Hepatocyte (in vitro differentiated cells): ENCODE measurements around the gene SH3PXD2A. TPM values are rescaled to one million over a fixed set of nuclear protein-coding genes. Genes with fewer than 3 reads are reported as not detected.

Experiments
- DNase-seq: peaks from one replicate; pipeline ENCODE4 v3.0.0-alpha.2; 2016; ENCODE audit warnings: low spot score
- H2AFZ ChIP-seq: fragments of 200-600 bp; sonication (generic); 2 replicates; pipeline ENCODE4 v1.6.0; 2016; ENCODE audit warnings: antibody characterized with exemption, mild to moderate bottlenecking
- H3K27ac ChIP-seq: fragments of 200-600 bp; sonication (generic); 2 replicates; pipeline ENCODE4 v1.5.1; 2016; ENCODE audit warnings: mild to moderate bottlenecking
- H3K27me3 ChIP-seq: fragments of 200-600 bp; sonication (generic); 2 replicates; pipeline ENCODE4 v1.6.1; 2016
- H3K36me3 ChIP-seq: fragments of 200-600 bp; sonication (generic); replicated peaks from 2 replicates; pipeline ENCODE4 v1.5.1; 2016; ENCODE audit warnings: low read depth; ENCODE audit not compliant: insufficient read depth
- H3K4me1 ChIP-seq: fragments of 200-600 bp; sonication (generic); 2 replicates; pipeline ENCODE4 v1.5.1; 2016; ENCODE audit warnings: mild to moderate bottlenecking, moderate library complexity; ENCODE audit not compliant: insufficient read depth
- H3K4me2 ChIP-seq: fragments of 200-600 bp; sonication (generic); 2 replicates; pipeline ENCODE4 v1.6.0; 2016
- H3K4me3 ChIP-seq: fragments of 200-600 bp; sonication (generic); 2 replicates; pipeline ENCODE4 v1.5.1; 2016; ENCODE audit warnings: mild to moderate bottlenecking
- H3K79me2 ChIP-seq: fragments of 200-600 bp; sonication (generic); 2 replicates; pipeline ENCODE4 v1.6.0; 2017; ENCODE audit warnings: mild to moderate bottlenecking
- H3K9me2 ChIP-seq: fragments of 200-600 bp; sonication (generic); replicated peaks from 2 replicates; pipeline ENCODE4 v1.6.0; 2017; ENCODE audit warnings: mild to moderate bottlenecking; ENCODE audit not compliant: insufficient read depth
- H3K9me3 ChIP-seq: fragments of 200-600 bp; sonication (generic); 2 replicates; pipeline ENCODE4 v1.5.1; 2016; ENCODE audit warnings: low read depth, mild to moderate bottlenecking
- H4K20me1 ChIP-seq: fragments of 200-600 bp; sonication (generic); 2 replicates; pipeline ENCODE4 v1.6.0; 2016; ENCODE audit warnings: mild to moderate bottlenecking; ENCODE audit not compliant: insufficient read depth, poor library complexity, severe bottlenecking
- CTCF ChIP-seq: fragments of 200-600 bp; sonication (generic); IDR thresholded peaks from 2 replicates; pipeline ENCODE4 v1.5.1; 2016; ENCODE audit warnings: antibody characterized with exemption, mild to moderate bottlenecking; ENCODE audit not compliant: poor library complexity
- EZH2 ChIP-seq: fragments of 200-600 bp; sonication (generic); IDR thresholded peaks from 2 replicates; pipeline ENCODE4 v1.6.1; 2016; ENCODE audit warnings: antibody characterized with exemption, mild to moderate bottlenecking, borderline replicate concordance
- EZH2phosphoT487 ChIP-seq: fragments of 200-600 bp; sonication (generic); IDR thresholded peaks from one replicate; pipeline ENCODE4 v1.6.1; 2018; ENCODE audit warnings: antibody characterized with exemption, mild to moderate bottlenecking, low read depth, moderate library complexity; ENCODE audit not compliant: unreplicated experiment, severe bottlenecking
- WGBS: methylation state at CpG from one replicate; pipeline ENCODE4 v1.1.6; 2016; ENCODE audit warnings: low lambda C conversion rate; ENCODE audit errors: missing lambda C conversion rate; 5-methylcytosine and 5-hydroxymethylcytosine counted together
- polyA plus RNA-seq: library from polyadenylated mRNA; unstranded; fragments of >200 nt; fragmentation: Nextera tagmentation; extraction: Ambion mirVana; gene quantifications from 2 replicates; pipeline ENCODE4 v1.2.1, GENCODE V29; 2016
- total RNA-seq: library from RNA; depleted of rRNA; stranded (reverse); fragments of >200 nt; gene quantifications from 2 replicates; pipeline ENCODE4 v1.2.3, GENCODE V29; 2014

Gene SH3PXD2A
- total and polyA plus RNA-seq, 2 experiments from 2014 or later = 8.4 to 13.6 TPM

DNA sequence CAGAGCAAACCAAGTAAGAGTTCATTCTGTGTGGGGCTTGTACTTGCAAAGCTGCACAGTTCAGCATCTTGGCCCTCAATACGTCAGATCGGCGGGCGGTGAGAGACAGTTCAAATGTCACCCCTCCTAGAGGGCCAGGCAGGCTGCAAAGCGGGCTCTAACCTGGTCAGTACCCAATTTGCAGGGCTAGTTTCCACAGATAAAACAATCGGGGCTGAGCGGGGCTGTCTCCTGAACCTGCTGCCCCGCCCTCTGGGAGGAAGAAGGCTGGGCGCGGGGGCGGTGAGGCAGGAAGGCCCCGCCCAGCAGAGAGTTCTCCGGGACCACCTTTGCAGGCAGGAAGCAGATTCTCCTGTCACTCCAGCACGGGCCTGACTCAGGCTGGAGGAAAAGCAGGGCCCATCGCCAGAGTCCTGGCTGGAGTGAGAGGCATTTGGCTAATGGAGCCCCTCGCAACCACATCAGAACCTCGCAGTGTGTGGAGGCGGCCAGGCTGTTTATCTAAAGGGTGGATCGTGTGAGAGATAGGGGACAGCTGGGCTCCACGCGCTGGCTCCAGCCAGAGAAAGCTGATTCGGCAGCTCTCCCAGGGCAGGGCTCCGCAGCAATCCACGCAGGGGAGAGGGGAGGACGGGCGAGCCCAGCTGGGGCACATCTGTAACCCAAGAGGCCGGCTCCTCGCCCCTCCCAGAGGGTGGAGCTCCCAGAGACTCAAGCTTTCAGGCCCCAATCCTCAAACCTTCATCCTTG, 83.1 kb downstream of the SH3PXD2A start:
- Histone ChIP-seq H3K4me2 (peak overlapping the region; percentile 69), H3K4me3 (no peak overlapping the region), H2AFZ (peak overlapping the region; percentile 3), H3K36me3 (no peaks in the 10 kb centered on the region), H3K9me2 (no peaks in the 10 kb centered on the region), H3K27ac (peak overlapping the region; percentile 70), H3K9me3 (no peaks in the 10 kb centered on the region), H3K27me3 (no peaks in the 10 kb centered on the region), H4K20me1 (no peaks in the 10 kb centered on the region), H3K79me2 (peaks cover 11% of the 10 kb centered on the region), H3K4me1 (peaks cover 10% of the 10 kb centered on the region)
- peak; percentile 90 for DNase-seq
- TF ChIP-seq EZH2 (no peak), CTCF (no peak), EZH2phosphoT487 (no peak)
- WGBS = 4% methylated on average over 28 of the region's 28 CpGs

DNA sequence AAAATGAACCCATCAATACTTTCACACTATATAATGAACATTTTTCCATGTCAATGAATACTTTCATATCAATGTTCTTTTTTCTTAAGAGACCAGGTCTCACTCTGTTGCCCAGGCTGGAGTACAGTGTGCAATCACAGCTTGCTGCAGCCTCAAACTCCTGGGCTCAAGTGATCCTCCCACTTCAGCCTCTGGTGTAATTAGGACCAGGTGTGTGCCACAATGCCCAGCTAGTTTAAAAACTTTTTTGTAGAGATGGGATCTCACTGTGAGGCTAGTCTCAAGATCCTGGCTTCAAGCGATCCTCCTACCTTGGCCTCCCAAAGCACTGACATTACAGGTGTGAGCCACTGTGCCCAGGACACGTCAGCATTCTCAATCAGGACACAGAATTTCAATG, 85.2 kb downstream of the SH3PXD2A start:
- Histone ChIP-seq H3K36me3 (no peaks in the 10 kb centered on the region), H4K20me1 (no peaks in the 10 kb centered on the region), H3K79me2 (peaks cover 11% of the 10 kb centered on the region), H3K9me3 (no peaks in the 10 kb centered on the region), H3K9me2 (no peaks in the 10 kb centered on the region), H3K27ac (no peak overlapping the region), H3K4me3 (no peak overlapping the region), H3K4me1 (peaks cover 10% of the 10 kb centered on the region), H3K27me3 (no peaks in the 10 kb centered on the region), H3K4me2 (no peak overlapping the region), H2AFZ (no peak overlapping the region)
- TF ChIP-seq EZH2 = no peak
- no peak for TF ChIP-seq CTCF
- WGBS = 96% methylated on average over 2 of the region's 2 CpGs
- DNase-seq = no peak

GRCh38 chr10:103769176-103769575, 86.2 kb downstream of the SH3PXD2A start:
- WGBS = 99% methylated on average over 10 of the region's 10 CpGs
- Histone ChIP-seq H3K27ac (no peak overlapping the region), H4K20me1 (no peaks in the 10 kb centered on the region), H3K79me2 (peaks cover 5% of the 10 kb centered on the region), H3K9me3 (no peaks in the 10 kb centered on the region), H3K27me3 (no peaks in the 10 kb centered on the region), H2AFZ (no peak overlapping the region), H3K9me2 (no peaks in the 10 kb centered on the region), H3K4me2 (no peak overlapping the region), H3K4me3 (no peak overlapping the region), H3K36me3 (no peaks in the 10 kb centered on the region), H3K4me1 (peaks cover 10% of the 10 kb centered on the region)
- no peak for TF ChIP-seq EZH2
- TF ChIP-seq EZH2phosphoT487 = no peak
- TF ChIP-seq CTCF = no peak
- no peak for DNase-seq
